HG03064 (cell line): ENCODE data around the gene SAP30L.
A peak's percentile ranks its signal among the peaks of the same experiment; 100 is the strongest.

ENCODE experiments used
- ATAC-seq: cut with Tn5 transposase; IDR thresholded peaks from one replicate; pipeline ENCODE4 v1.9.1; 2021; ENCODE audit warnings: low read depth; ENCODE audit not compliant: unreplicated experiment

The SAP30L gene

DNA sequence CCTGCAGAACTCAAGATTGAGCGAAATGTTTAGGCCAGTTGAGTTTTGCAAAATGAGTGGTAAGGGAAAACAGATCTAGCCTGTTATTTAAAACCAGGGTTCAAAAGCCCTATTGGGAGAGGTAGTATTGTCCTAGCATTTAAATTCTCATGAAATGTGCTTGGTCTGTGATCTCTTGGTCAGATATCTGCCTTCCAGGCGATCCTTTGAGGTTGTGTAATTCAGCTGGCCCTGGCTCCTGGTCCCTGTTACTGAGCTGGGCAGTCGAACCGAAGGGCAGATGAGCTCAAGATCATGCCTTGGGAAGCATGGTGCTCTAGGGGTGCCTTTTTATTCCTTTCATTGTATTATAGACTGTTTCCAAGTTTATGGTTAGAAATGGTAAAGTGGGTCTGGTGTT lies 14.4 kb downstream of the SAP30L start:
- ATAC-seq = no peak

- no peak for ATAC-seq
Measured at GRCh38 chr5:154461531-154461930, 15.7 kb downstream of the SAP30L start.

GRCh38 chr5:154464438-154464837 lies 18.6 kb downstream of the SAP30L start:
- no peak for ATAC-seq

DNA sequence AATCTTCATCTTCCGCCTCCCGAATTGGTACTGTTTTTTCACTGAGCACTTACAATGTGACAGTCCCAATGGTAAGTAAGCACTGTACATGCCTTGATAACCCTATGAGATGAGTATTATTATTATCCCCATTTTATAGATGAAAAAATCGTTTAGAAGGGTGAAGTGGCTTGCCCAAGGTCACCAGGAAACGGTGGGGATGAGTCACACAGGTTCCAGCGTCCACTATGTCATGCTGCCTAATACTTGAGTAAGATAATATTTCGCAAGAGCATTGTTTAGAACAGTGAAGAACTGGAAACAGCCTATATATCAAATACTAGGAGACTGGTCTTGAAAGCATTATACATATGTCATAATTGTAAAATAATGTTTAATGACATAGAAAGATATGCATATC lies 19.4 kb downstream of the SAP30L start:
- ATAC-seq = no peak

- no peak for ATAC-seq
Measured at GRCh38 chr5:154466147-154466546, 20.4 kb downstream of the SAP30L start.

DNA sequence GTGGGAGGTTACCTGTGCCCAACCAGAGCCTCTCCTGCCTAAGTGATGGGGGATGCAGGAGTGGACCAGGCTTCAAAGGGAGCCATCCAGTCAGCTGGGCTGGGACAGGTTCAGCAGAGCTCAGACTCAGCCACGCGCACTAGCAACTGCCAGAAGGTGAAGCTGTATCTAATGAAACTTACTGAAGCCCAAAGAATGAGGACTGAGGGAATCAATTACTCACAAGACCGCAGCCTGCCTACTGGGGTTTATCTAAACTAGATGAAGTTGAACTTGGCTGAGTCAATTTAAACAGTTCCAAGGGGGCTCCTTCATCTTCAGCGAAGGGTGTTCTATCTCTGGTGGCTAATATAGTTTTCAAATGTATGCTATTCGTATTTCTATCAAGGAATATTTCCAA lies 20.9 kb downstream of the SAP30L start:
- ATAC-seq = no peak

GRCh38 chr5:154467655-154468354 lies 22.0 kb downstream of the SAP30L start:
- peak; percentile 93 for ATAC-seq

- ATAC-seq = no peak
Measured at GRCh38 chr5:154470137-154470536, 24.3 kb downstream of the SAP30L start.

DNA sequence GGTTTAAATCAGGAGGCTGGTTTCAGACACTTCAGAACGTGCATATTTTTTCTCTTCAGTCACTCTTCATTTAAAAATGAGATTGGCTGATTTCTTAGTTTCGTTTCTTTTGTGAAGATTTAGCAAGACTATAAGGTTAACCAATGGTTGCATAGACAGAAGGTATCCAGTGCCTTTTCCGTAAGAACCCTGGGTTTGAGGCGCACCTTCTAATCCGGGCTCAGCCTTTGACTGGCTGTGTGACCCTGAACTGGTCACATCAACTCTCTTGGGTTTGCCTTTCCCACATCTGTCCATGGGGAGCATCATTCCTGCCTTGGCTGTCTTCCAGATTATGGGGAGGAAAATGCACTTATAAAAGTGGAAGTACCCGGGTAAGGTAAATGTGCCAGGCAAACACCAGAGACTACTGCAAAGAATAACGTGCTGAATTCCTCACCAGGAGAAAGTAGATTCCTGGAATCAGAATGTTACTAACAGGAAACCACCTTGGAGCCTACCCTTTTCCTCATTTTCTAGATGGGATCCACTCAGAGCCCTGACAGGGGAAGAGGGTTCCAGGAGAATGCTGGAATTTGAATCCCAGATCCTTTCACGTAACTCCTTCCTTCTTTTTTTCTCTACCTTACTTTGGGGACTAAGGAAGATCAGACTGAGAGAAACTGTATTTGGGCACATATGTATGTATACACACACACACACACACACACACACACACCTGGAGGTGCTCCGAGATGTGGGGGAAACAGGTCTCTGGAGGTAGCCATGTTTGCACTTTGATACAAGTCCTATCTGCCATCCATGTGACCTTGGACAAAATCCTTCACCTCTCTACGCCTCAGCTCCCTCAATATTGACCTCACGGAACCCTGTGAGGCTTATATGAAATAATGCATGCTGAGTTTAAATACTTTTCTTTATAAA lies 25.4 kb downstream of the SAP30L start:
- ATAC-seq = no peak

- no peak for ATAC-seq
Measured at GRCh38 chr5:154472871-154473580, 27.2 kb downstream of the SAP30L start.

GRCh38 chr5:154473581-154474283 lies 27.9 kb downstream of the SAP30L start:
- no peak for ATAC-seq

- ATAC-seq = no peak
Measured at GRCh38 chr5:154474396-154475334, 28.9 kb downstream of the SAP30L start.

DNA sequence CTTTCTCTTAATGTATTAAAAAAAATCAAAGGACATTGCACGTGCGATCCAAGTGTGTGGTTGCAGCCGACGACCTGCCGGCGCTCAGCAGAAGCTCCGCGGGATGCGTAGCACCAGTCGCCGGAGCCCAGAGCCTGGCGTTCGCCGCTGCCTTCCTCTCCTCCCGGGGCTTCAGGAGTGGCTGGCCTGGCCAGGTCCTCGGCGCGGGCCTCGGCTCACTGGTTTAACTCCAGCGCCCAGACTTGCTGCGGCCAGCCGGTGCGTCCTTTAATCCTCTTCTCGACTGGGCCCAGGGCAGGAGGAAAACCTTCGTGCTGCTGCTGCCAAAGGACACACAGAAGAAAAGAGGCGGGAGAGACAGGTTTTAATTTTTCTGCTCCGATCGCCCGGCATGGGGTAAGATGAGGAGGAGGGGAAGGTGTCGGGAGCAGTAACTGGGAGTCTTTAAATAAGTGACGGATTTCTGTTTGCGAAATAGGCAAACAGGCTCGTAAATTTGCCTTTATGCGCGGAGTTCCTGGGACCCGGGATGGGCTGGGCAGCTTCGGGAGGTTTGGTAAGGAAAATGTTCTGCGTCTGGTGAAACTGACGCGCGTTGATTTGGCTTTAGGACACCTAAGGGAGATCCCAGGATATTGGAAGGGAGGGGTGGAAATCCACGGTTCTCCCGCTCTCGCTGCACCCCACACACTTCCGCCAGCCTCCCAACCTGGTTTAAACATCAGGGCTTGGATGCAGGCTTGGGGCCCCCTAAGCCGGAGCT lies 30.0 kb downstream of the SAP30L start:
- no peak for ATAC-seq

GRCh38 chr5:154476354-154477205 lies 30.8 kb downstream of the SAP30L start:
- no peak for ATAC-seq

DNA sequence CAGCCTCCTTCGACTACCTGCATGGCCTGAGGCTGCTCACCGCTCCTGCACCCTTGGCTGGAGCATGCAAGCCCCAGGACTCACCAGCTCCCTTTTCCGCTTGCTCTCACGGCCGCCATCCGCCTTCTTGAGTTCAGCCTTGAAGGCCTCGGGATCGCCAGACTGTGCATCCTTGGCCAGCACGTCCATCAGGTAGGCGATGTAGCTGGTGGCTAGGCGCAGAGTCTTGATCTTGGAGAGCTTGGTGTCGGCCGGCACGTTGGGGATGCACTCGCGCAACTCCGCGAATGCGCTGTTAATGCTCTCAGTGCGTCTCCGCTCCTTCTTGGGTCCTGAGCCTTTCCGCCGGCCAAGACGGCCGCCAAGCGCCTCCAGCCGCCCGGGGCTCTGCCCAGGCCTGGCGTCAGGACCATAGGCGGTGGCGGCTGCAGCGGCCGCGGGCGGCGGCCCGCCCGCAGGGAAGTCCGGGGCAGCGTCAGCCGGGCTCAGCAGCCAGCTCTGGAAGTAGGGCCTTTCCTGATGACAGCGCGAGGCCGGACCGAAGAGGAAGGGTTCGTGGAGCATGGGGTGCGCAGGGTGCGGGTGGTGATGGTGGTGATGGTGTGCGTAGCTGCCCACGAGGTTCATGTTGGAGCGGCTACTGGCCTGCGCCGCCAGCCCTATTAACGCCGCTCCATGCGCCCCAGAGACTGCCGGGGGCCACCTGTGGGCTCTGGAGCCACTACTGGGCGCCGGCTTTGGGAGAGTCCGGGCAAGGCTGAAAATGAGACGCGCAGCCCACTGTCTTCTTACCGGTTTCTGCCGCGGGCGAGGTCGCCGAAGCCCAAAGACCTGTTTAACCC lies 31.8 kb downstream of the SAP30L start:
- ATAC-seq = no peak

GRCh38 chr5:154478224-154478565 lies 32.4 kb downstream of the SAP30L start, which contains the start of gene HAND1:
Gene HAND1, minus strand, starts transcription at chr5:154478227. Its CDS starts 219 bp downstream, at chr5:154478008.
- no peak for ATAC-seq

DNA sequence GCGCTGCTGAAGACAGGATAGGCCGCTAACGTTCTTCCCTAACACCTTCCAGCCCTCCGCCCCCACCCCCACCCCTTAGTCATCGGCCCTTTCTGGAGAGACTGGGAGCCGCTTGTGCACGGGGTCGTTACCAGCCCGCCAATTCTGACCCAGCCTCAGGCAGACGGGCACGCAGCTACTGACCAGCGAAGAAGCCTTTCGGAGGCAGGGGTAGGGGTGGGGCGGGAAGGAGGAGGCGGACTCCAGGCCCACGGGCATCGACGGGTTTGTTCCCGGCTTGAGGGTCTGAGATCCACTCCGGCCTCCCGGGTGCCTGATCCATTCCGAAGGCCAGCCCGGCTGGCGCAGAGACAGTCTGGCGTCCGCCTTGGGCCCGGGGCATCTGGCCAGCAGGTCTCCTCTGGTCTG lies 33.0 kb downstream of the SAP30L start:
- ATAC-seq = no peak
